GM19455 (cell line): ENCODE results near the gene MLLT6.

ENCODE experiments used
- ATAC-seq: cut with Tn5 transposase; IDR thresholded peaks from one replicate; pipeline ENCODE4 v1.9.1; 2021; ENCODE audit not compliant: unreplicated experiment

The MLLT6 gene

DNA sequence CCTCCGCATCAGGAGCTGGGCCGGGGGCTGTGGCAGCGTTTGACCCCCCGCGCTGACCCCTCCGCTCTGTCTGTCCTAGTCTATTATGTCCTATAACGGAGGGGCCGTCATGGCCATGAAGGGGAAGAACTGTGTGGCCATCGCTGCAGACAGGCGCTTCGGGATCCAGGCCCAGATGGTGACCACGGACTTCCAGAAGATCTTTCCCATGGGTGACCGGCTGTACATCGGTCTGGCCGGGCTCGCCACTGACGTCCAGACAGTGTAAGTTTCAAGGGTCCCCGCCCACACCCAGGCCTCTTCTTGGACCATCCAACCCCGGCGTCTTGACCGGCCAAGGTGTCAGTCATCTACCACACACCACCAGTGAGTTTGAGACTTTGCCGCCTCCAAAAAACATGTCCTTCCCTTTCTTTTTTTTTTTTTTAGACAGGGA lies 48.0 kb downstream of the MLLT6 start:
- ATAC-seq, result no peak

DNA sequence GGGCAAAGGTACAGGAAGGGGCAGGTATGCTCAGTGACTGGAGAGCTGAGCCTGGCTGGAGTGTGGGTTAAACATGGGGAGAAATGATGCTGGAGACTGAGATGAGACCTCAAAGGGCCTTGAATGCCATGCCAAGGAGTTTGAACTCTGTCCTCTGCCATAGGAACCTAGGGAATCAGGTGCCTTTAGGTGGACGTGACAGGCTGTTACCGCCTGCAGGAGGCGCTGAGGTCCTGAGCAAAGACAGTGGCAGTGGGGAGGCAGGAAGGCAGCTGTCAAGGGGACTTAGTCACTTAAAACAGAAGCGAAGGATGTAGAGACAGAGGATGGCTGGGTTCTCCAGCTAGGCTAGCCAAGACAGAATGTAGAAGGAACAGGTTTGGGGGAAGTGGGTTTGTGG lies 56.5 kb downstream of the MLLT6 start:
- ATAC-seq, result no peak

- no peak for ATAC-seq
Measured at GRCh38 chr17:38762231-38762630, 57.2 kb downstream of the MLLT6 start.

GRCh38 chr17:38766341-38766740 lies 61.3 kb downstream of the MLLT6 start:
- ATAC-seq, result no peak

- ATAC-seq, result no peak
Measured at GRCh38 chr17:38768417-38768816, 63.3 kb downstream of the MLLT6 start.

GRCh38 chr17:38773258-38773657 lies 68.2 kb downstream of the MLLT6 start:
- ATAC-seq, result no peak

DNA sequence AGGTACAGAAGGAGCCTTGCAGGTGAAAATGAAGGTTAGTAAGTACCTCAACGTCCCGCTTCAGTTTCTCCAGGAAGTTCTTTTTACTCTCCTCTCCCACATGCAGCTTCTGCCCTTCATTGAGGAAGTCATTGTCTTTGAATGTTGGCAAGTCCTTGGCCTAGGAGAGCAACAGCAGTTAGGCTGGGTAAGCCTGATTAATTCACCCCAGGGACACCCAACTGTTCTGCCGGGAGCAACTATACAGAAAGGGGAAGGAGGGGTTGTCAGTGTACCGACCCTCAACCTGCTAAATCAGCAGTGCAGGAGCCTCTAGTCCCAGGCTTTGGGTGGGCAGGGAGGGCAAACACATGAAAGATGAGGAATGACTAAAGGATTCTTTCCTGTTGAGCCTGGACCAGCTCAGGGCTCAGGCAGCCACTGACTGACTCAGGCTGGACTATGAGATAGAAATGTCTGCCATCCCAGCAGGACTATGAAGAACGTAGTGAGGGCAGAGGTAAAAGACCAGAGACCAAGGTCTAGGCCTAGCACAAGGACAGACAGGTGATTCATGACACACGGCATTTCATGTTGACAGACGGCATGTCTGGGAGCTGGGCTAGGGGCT lies 72.7 kb downstream of the MLLT6 start:
- ATAC-seq, result no peak
